GM21423 (cell line): ENCODE data around the gene KIR2DL3.
"Not testable (repeated sequence)": the region's sequence is repeated elsewhere in the genome, so short reads cannot be mapped to it uniquely, and the experiment has no call there.

Experiments used
- ATAC-seq: cut with Tn5 transposase; IDR thresholded peaks from one replicate; pipeline ENCODE4 v1.9.1; 2021; ENCODE audit warnings: mild to moderate bottlenecking, moderate library complexity; ENCODE audit not compliant: unreplicated experiment

The KIR2DL3 gene

DNA sequence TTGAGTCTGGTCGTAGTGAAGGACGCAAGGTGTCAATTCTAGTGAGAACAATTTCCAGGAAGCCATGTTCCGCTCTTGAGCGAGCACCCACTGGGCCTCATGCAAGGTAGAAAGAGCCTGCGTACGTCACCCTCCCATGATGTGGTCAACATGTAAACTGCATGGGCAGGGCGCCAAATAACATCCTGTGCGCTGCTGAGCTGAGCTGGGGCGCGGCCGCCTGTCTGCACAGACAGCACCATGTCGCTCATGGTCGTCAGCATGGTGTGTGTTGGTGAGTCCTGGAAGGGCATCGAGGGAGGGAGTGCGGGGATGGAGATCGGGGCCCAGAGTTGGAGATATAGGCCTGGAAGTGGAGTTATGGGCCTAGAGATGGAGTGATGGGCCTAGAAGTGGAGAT is at the start of gene KIR2DL3:
TSS of gene KIR2DL3 (plus strand) at position 208 of the 400 bp plus-strand sequence. CDS start at position 241, 33 bp downstream.
- ATAC-seq = not testable (repeated sequence)

DNA sequence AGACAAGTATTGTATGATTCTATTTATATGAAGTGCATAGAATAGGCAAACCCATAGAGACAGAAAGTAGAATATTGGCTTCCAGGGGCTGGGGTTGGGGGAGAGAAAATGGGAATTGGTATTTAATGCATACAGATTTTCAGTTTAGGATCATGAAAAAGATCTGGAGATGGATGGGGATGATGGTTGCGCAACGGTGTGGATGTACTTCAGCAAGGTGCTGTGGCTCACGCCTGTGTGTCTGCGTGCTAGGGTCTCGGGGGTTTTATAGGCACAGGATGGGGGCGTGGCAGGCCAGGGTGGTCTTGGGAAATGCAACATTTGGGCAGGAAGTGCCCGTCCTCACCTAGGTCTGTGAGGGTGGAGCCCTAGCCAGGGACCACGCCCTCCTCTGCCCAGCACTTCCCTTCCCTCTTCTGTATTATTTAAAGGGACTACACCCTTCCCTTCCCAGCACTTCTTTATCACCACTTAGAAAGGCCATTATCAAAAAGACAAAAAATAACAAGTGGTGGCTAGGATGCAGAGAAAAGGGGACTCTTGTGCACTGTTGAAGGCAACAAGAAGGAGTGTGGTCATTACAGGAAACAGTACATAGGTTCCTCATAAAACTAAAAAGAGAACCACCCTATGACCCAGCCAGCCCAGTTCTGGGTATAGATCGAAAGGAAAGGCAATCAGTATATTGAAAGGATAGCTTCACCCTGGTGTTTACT is 46.6 kb upstream of the KIR2DL3 start:
- no peak for ATAC-seq

DNA sequence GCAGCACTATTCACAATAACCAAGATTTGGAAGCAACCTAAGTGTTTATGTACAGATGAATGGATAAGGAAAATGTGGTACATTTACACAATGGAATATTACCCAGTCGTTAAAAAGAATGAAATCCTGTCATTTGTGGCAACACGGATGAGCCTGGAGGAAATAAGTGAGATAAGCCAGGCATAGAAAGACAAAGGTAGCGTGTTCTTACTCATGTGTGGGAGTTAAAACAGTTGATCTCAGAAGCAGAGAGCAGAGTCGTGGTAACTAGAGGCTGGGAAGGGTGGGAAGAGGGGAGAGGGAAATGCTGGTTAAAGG is 46.1 kb upstream of the KIR2DL3 start:
- no peak for ATAC-seq

DNA sequence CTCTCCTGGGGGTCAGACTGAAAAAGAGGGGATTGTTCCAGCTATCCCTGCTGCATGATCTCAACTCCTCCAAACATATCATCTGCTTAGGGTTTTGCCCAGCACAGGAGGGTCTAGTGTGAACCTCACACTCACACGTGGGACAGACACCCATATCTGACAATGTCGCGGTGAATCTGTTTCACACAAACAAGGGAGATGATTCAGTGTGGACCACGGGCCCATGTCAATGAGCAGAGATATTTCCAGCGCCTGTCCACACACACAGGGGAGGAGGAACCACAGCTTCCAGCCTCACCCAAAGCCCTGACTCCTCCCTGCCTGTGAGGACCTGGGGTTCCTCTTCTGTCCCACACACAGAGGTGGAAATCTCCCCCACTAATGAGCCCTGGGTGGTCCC is 43.7 kb upstream of the KIR2DL3 start:
- ATAC-seq = no peak

DNA sequence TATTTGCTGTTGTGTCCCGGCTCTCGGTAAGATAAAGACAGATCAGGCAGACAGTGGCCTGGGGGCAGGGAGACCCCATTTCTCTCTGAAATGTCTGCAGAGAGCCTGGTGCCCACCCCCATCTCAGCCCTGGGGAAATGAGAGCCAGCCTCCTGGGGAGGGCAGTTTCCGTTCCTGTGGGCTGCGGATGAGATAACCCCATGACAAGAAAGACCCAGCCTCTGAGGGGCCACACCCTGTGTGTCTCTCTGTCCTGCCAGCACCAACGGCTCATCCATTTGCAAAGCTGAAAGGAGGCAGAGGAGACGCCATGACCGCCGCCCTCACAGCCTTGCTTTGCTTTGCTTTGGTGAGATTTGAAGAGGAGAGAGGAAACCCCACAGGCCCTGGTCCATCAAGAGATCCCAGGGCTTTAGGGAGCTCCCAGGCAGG is 42.2 kb upstream of the KIR2DL3 start:
- no peak for ATAC-seq

DNA sequence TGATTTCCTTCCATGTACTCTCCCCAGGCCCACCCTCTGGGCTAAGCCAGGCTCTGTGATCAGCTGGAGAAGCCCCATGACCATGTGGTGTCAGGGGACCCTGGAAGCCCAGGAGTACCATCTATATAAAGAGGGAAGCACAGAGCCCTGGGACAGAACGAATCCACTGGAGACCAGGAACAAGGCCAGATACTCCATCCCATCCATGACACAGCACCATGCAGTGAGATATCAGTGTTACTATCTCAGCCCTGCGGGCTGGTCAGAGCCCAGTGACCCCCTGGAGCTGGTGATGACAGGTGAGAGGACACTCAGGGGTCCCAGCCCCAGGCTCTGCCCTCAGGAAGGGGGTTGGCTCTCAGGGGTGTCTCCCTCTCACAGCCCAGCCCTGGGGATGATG is 41.5 kb upstream of the KIR2DL3 start:
- ATAC-seq = no peak

DNA sequence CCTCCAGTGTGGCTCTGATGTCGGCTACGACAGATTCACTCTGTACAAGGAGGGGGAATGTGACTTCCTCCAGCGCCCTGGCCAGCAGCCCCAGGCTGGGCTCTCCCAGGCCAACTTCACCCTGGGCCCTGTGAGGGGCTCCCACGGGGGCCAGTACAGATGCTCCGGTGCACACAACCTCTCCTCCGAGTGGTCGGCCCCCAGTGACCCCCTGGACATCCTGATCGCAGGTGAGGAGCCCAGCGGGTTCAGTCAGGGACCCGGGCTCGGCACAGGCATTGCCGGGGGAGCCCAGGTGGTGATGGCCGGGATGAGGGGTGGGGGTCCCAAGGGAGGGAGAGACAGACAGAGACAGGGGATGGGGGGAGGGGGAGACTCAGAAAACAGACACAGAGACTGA is 40.6 kb upstream of the KIR2DL3 start:
- ATAC-seq = not testable (repeated sequence)

DNA sequence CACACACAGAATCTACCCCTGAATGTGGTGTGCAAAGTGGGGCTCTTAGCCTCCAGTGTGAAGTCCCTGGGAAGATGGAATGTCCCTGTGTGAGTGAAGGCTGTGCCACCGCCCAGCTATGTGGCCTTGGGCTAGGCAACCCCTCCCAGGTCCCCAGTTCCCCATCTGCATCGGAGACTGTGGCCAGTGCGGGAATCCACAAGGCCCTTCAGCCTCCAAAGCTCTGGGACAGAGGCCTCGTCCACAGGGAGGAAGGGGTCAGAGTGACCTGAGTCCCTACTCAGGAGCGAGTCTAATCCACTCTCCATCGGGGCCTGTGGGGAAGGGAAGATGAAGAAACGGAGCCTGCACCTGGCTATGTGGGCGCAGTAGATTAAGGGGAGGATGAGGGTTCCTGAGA is 33.4 kb upstream of the KIR2DL3 start:
- no peak for ATAC-seq

DNA sequence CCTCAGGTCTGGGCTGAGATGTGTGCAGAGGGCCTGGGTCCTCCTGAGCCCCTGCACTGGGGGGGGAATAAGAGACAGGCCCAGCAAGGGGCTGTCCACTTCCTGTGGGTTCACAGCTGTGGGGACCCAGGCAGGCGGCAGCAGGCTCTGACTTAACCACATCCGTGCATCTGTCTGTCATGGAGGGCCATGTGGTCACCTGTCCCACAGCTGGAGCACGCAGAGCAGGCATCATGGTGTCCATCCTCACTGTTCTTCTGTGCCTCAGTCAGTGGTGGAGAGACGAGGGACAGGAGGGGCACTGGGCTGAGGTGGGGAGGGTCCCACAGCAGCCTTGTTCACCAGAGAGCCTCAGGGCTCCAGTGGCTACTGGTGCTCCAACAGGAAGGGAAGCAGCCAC is 30.4 kb upstream of the KIR2DL3 start:
- ATAC-seq = no peak

DNA sequence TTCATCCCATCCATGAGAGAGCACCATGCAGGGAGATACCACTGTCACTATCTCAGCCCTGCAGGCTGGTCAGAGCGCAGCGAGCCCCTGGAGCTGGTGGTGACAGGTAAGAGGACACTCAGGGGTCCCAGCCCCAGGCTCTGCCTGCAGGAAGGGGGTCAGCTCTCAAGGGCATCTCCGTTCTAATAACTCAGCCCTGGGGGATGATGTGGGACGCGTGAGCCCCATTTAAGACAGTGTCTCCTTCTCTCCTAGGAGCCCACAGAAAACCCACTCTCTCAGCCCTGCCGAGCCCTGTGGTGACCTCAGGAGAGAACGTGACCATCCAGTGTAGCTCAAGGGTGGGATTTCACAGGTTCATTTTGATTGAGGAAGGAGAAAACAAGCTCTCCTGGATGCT is 29.5 kb upstream of the KIR2DL3 start:
- no peak for ATAC-seq

DNA sequence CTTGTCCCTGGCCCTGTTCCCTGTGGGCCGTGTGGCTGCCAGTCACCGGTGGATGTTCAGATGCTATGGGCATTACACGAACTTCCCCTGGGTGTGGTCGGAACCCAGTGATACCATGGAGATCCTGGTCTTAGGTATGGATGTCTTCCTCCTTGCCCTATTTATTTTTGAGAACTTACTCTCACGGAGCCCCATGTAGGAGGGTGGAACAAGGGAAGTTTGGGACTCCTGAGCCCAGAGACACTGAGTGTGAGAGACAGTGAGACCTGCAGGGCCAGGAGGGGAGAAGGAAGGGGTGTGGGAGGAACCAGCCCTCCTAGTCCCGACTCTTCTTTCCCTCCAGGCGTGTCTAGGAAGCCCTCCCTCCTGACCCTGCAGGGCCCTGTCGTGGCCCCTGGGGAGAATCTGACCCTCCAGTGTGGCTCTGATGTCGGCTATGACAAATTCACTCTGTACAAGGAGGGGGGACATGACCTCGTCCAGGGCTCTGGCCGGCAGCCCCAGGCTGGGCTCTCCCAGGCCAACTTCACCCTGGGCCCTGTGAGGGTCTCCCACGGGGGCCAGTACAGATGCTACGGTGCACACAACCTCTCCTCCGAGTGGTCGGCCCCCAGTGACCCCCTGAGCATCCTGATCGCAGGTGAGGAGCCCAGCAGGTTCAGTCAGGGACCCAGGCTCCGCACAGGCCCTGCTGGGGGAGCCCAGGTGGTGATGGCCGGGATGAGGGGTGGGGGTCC is 28.9 kb upstream of the KIR2DL3 start:
- ATAC-seq = no peak

DNA sequence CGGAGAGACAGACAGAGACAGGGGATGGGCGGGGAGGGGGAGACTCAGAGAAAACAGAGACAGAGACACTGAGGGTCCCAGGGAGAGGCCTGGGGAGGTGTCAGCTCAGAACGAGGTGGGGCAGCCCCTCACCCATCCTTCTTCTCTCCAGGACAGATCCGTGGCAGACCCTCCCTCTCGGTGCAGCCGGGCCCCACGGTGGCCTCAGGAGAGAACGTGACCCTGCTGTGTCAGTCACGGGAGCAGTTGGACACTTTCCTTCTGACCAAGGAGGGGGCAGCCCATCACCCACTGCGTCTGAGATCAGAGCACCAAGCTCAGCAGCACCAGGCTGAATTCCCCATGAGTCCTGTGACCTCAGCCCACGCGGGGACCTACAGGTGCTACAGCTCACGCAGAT is 28.4 kb upstream of the KIR2DL3 start:
- ATAC-seq = not testable (repeated sequence)

DNA sequence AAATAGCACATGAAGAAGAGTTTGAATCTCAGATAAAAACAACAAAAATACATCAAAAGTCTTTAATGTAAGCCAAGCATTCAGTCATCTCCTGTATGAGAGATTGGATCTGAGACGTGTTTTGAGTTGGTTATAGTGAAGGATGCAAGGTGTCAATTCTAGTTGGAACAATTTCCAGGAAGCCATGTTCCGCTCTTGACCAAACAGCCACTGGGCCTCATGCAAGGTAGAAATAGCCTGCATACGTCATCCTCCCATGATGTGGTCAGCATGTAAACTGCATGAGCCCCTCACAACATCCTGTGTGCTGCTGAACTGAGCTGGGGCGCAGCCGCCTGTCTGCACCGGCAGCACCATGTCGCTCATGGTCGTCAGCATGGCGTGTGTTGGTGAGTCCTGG is 14.2 kb upstream of the KIR2DL3 start, which contains the start of gene KIR3DL3:
TSS of gene KIR3DL3 (plus strand) at position 301 of the 400 bp plus-strand sequence. CDS start at position 356, 55 bp downstream.
- ATAC-seq = no peak

DNA sequence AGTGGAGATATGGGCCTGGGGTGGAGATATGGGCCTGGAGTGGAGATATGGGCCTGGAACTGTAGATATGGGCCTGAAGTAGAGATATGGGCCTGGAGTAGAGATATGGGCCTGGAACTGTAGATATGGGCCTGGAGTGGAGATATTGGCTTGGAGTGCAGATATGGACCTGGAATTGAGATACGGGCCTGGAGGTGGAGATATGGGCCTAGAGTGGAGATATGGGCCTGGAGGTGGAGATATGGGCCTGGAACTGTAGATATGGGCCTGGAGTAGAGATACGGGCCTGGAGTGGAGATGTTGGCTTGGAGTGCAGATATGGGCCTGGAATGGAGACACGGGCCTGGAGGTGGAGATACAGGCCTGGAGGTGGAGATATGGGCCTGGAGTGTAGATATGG is 13.7 kb upstream of the KIR2DL3 start:
- no peak for ATAC-seq

DNA sequence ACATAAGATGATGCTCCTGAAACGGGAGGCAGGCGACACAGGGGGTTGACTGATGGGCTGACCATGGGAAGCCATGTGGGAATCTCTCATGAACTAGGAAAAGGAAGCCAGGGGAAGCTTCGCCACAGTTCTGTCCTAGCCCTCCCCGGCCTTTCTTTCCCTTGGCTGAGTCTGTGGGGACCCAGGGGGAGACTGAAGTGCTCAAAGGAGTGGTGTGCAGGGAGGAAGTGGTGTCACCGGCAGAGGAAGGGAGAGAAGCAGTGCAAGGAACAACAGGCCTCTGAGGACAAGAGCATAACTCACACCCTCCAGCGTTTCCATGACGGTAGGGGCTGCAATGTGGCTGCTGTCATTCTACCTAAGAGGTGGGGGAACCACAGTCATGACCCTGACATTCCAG is 13.0 kb upstream of the KIR2DL3 start:
- ATAC-seq = no peak

DNA sequence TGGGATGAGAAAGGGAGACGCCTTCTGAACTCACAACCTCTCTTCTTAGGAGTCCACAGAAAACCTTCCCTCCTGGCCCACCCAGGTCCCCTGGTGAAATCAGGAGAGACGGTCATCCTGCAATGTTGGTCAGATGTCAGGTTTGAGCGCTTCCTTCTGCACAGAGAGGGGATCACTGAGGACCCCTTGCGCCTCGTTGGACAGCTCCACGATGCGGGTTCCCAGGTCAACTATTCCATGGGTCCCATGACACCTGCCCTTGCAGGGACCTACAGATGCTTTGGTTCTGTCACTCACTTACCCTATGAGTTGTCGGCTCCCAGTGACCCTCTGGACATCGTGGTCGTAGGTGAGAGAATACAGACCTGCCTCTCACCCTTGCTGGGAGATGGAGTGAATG is 10.8 kb upstream of the KIR2DL3 start:
- ATAC-seq = no peak

DNA sequence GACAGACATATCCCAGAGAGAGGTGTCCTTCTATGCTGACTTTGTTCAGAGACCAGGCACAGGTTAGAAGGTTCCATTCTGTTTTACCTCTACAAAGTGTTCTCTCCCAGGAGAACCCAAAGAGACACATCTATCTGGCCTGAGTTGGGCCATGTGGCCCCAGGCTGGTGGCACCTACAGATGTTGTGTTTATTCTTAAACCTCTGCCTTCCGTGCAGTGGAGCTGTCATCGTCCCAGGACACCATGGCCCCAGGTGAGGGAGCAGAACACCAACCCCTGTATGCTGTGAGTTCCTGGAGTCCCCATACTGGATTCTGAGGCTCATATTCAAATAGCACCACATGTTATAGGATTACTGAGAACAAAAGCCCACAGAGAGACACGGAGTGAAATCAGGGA is 10.1 kb upstream of the KIR2DL3 start:
- no peak for ATAC-seq

DNA sequence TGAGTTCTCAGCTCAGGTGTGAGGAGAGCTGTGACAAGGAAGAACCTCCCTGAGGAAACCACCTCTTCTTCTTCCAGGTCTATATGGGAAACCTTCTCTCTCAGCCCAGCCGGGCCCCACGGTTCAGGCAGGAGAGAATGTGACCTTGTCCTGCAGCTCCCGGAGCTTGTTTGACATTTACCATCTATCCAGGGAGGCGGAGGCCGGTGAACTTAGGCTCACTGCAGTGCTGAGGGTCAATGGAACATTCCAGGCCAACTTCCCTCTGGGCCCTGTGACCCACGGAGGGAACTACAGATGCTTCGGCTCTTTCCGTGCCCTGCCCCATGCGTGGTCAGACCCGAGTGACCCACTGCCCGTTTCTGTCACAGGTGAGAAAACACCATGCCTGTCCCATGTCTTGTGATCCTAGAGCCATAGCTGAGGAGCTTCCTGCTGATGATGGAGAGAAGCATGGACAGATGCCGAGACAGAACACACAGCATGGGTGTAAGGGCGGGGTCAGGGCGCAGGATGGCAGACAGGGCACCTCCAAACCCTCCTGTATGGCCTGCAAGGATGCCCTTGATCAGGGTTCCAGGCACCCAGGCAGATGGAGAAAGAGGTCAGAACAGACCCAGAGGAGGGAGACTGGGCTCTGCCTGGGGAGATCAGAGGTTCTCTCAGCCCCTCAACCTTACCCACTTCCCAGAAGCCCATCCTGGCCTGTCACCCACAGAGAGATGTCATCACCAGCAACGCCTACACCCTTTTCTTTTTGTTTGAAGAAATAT is 8.7 kb upstream of the KIR2DL3 start:
- ATAC-seq = no peak

DNA sequence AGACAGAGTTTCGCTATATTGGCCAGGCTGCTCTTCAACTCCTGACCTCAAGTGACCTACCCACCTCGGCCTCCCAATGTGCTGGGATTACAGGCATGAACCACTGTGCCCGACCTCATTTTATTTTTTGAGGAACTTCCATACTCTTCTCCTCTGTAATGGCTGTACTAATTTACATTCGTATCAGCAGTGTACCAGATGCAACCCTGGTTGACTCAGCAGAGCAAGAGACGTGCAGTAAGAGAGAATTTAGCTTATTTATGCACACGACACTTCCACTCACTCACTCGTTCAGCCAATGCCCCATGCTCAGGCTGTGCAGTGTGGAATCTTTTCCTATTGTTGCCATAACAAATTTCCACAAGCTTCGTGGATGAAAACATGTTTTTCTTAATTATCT is 7.1 kb upstream of the KIR2DL3 start:
- no peak for ATAC-seq

DNA sequence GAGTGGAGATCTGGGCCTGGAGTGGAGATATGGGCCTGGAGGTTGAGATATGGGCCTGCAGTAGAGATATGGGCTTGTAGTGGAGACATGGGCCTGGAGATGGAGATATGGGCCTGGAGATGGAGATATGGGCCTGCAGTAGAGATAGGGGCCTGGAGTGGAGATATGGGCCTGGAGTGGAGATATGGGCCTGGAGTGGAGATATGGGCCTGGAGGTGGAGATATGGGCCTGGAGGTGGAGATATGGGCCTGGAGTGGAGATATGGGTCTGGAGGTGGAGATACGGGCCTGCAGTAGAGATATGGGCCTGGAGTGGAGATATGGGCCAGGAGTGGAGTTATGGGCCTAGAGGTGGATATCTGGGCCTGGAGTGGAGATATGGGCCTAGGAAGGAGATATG is 402 bp downstream of the KIR2DL3 start:
- no peak for ATAC-seq

DNA sequence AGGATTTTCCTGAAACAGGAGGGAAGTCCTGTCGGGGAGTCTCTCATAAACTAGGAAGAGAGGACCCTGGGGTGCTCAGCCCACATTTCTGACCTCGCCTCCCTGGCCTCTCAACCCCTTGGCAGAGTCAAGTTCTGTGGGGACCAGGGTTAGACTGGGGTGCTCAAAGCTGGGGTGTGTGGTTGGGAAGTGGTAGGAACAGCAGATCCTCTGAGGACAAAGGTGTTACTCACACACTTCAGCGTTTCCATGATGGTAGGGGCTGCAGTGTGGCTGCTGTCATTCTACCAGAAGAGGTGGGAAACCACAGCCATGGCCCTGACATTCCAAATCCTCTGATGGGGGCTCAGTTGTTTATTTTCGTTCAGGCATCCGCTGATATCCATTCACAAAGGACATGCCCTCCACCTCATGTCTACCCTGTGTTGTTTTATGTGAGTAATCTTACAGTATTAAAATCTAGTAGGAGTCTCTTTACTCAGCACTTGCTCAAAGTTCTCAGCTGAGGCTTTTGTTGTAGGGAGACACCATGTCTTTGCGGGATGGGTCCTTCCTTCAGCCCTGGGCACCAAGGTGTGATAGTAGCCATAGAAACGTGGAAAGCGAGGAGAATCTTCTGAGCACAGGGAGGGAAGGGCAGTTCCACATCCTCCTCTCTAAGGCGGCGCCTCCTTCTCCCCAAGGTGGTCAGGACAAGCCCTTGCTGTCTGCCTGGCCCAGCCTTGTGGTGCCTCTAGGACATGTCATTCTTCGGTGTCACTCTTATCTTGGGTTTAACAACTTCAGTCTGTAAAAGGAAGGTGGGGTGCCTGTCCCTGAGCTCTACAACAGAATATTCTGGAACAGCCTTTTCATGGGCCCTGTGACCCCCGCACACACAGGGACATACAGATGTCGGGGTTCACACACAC is 1.5 kb downstream of the KIR2DL3 start:
- ATAC-seq = no peak
